Memory B cell (primary cell): Measurements from ENCODE around the gene C1orf159.
A peak's percentile ranks its signal among the peaks of the same experiment; 100 is the strongest.

Experiments used
- ATAC-seq: fragments of 150-1000 bp; cut with Tn5 transposase; 2 replicates; pipeline ENCODE4 v1.10.0; 2021; ENCODE audit warnings: low read depth, mild to moderate bottlenecking, moderate library complexity
- DNase-seq, 2 donors: peaks; one replicate each; pipeline ENCODE4 v3.0.0; 2022; ENCODE audit warnings: low spot score in 2 of 2
- H3K27ac Mint-ChIP-seq: one replicate; pipeline ENCODE4 v1.8.0; 2022; ENCODE audit warnings: mild to moderate bottlenecking, moderate library complexity, mixed read lengths
- H3K27me3 Mint-ChIP-seq: one replicate; pipeline ENCODE4 v1.8.0; 2022; ENCODE audit warnings: mixed read lengths
- H3K36me3 Mint-ChIP-seq: one replicate; pipeline ENCODE4 v1.8.0; 2022; ENCODE audit warnings: mild to moderate bottlenecking, mixed read lengths
- H3K4me1 Mint-ChIP-seq: one replicate; pipeline ENCODE4 v1.8.0; 2022; ENCODE audit warnings: mixed read lengths
- H3K4me3 Mint-ChIP-seq: one replicate; pipeline ENCODE4 v1.8.0; 2022; ENCODE audit warnings: mild to moderate bottlenecking, moderate library complexity, mixed read lengths
- H3K9me3 Mint-ChIP-seq: one replicate; pipeline ENCODE4 v1.8.0; 2022; ENCODE audit warnings: mixed read lengths

The C1orf159 gene

GRCh38 chr1:1115786-1116700 lies at the start of gene C1orf159:
TSS of gene C1orf159 (minus strand) at chr1:1116089. CDS start at chr1:1091543, 24,546 bp downstream.
- Mint-ChIP-seq H3K27ac (peak within 1 kb of the TSS; percentile 92), H3K4me1 (peaks cover 4% of the 10 kb centered on the region), H3K27me3 (peaks cover 3% of the 10 kb centered on the region), H3K36me3 (peaks cover 14% of the 10 kb centered on the region), H3K4me3 (peak within 1 kb of the TSS; percentile 88), H3K9me3 (peaks cover 7% of the 10 kb centered on the region)
- DNase-seq (peak; percentile 98), ATAC-seq (peak; percentile 89)

GRCh38 chr1:1165485-1165884 lies 49.6 kb upstream of the C1orf159 start:
- H3K36me3 Mint-ChIP-seq, result no peaks in the 10 kb centered on the region
- H3K27ac Mint-ChIP-seq, result no peak overlapping the region
- DNase-seq, result no peak
- ATAC-seq, result no peak
- H3K4me1 Mint-ChIP-seq, result peaks cover 12% of the 10 kb centered on the region
- no peak overlapping the region for H3K4me3 Mint-ChIP-seq
- H3K9me3 Mint-ChIP-seq, result no peaks in the 10 kb centered on the region
- peaks cover 2% of the 10 kb centered on the region for H3K27me3 Mint-ChIP-seq

GRCh38 chr1:1164701-1165451 lies 49.0 kb upstream of the C1orf159 start:
- H3K4me1 Mint-ChIP-seq, result peaks cover 8% of the 10 kb centered on the region
- H3K27ac Mint-ChIP-seq, result no peak overlapping the region
- H3K36me3 Mint-ChIP-seq, result no peaks in the 10 kb centered on the region
- peaks cover 2% of the 10 kb centered on the region for H3K27me3 Mint-ChIP-seq
- H3K4me3 Mint-ChIP-seq, result no peak overlapping the region
- DNase-seq (no peak), ATAC-seq (no peak)
- no peaks in the 10 kb centered on the region for H3K9me3 Mint-ChIP-seq

GRCh38 chr1:1164361-1164700 lies 48.4 kb upstream of the C1orf159 start:
- ATAC-seq (no peak), DNase-seq (no peak)
- no peak overlapping the region for H3K27ac Mint-ChIP-seq
- H3K36me3 Mint-ChIP-seq, result no peaks in the 10 kb centered on the region
- peaks cover 2% of the 10 kb centered on the region for H3K27me3 Mint-ChIP-seq
- H3K9me3 Mint-ChIP-seq, result no peaks in the 10 kb centered on the region
- H3K4me3 Mint-ChIP-seq, result no peak overlapping the region
- peaks cover 6% of the 10 kb centered on the region for H3K4me1 Mint-ChIP-seq

- no peaks in the 10 kb centered on the region for H3K9me3 Mint-ChIP-seq
- ATAC-seq (no peak), DNase-seq (no peak)
- peaks cover 2% of the 10 kb centered on the region for H3K27me3 Mint-ChIP-seq
- no peaks in the 10 kb centered on the region for H3K36me3 Mint-ChIP-seq
- H3K4me3 Mint-ChIP-seq, result no peak overlapping the region
- peaks cover 6% of the 10 kb centered on the region for H3K4me1 Mint-ChIP-seq
- H3K27ac Mint-ChIP-seq, result no peak overlapping the region
Measured at GRCh38 chr1:1163538-1164070, 47.7 kb upstream of the C1orf159 start.

- DNase-seq (no peak), ATAC-seq (no peak)
- Mint-ChIP-seq H3K9me3 (no peaks in the 10 kb centered on the region), H3K4me1 (peaks cover 6% of the 10 kb centered on the region), H3K27ac (no peak overlapping the region), H3K27me3 (peaks cover 2% of the 10 kb centered on the region), H3K4me3 (no peak overlapping the region), H3K36me3 (no peaks in the 10 kb centered on the region)
Measured at GRCh38 chr1:1162597-1163537, 47.0 kb upstream of the C1orf159 start.

GRCh38 chr1:1161683-1162079 lies 45.8 kb upstream of the C1orf159 start:
- Mint-ChIP-seq H3K36me3 (no peaks in the 10 kb centered on the region), H3K4me1 (peaks cover 5% of the 10 kb centered on the region), H3K4me3 (no peak overlapping the region), H3K27ac (no peak overlapping the region), H3K9me3 (no peaks in the 10 kb centered on the region), H3K27me3 (peaks cover 2% of the 10 kb centered on the region)
- no peak for DNase-seq
- no peak for ATAC-seq

GRCh38 chr1:1161078-1161682 lies 45.3 kb upstream of the C1orf159 start:
- H3K27ac Mint-ChIP-seq, result no peak overlapping the region
- ATAC-seq (no peak), DNase-seq (no peak)
- H3K9me3 Mint-ChIP-seq, result no peaks in the 10 kb centered on the region
- H3K4me3 Mint-ChIP-seq, result no peak overlapping the region
- H3K27me3 Mint-ChIP-seq, result peaks cover 2% of the 10 kb centered on the region
- H3K36me3 Mint-ChIP-seq, result no peaks in the 10 kb centered on the region
- peaks cover 5% of the 10 kb centered on the region for H3K4me1 Mint-ChIP-seq

GRCh38 chr1:1160281-1160930 lies 44.5 kb upstream of the C1orf159 start:
- no peaks in the 10 kb centered on the region for H3K9me3 Mint-ChIP-seq
- DNase-seq (no peak), ATAC-seq (no peak)
- H3K27ac Mint-ChIP-seq, result no peak overlapping the region
- no peaks in the 10 kb centered on the region for H3K36me3 Mint-ChIP-seq
- H3K27me3 Mint-ChIP-seq, result no peaks in the 10 kb centered on the region
- no peak overlapping the region for H3K4me3 Mint-ChIP-seq
- H3K4me1 Mint-ChIP-seq, result peaks cover 4% of the 10 kb centered on the region

GRCh38 chr1:1157914-1158710 lies 42.2 kb upstream of the C1orf159 start:
- Mint-ChIP-seq H3K36me3 (peaks cover 1% of the 10 kb centered on the region), H3K4me3 (peak overlapping the region; percentile 87), H3K9me3 (peaks cover 3% of the 10 kb centered on the region), H3K27me3 (no peaks in the 10 kb centered on the region), H3K27ac (peak overlapping the region; percentile 75), H3K4me1 (peaks cover 4% of the 10 kb centered on the region)
- no peak for DNase-seq
- ATAC-seq, result peak; percentile 75

- Mint-ChIP-seq H3K36me3 (peaks cover 1% of the 10 kb centered on the region), H3K9me3 (peaks cover 10% of the 10 kb centered on the region), H3K27ac (peak overlapping the region; percentile 75), H3K4me3 (peak overlapping the region; percentile 87), H3K4me1 (peaks cover 7% of the 10 kb centered on the region), H3K27me3 (no peaks in the 10 kb centered on the region)
- ATAC-seq (peak; percentile 66), DNase-seq (no peak)
Measured at GRCh38 chr1:1157426-1157913, 41.6 kb upstream of the C1orf159 start.

GRCh38 chr1:1157033-1157365 lies 41.1 kb upstream of the C1orf159 start:
- Mint-ChIP-seq H3K4me1 (peaks cover 10% of the 10 kb centered on the region), H3K4me3 (peak overlapping the region; percentile 73), H3K27ac (peak overlapping the region; percentile 75), H3K9me3 (peaks cover 13% of the 10 kb centered on the region), H3K36me3 (peaks cover 1% of the 10 kb centered on the region), H3K27me3 (no peaks in the 10 kb centered on the region)
- ATAC-seq, result no peak
- no peak for DNase-seq
